Body of pancreas (tissue), 4 donors: ENCODE results near the gene FIBP. TPM values are rescaled to one million over a fixed set of nuclear protein-coding genes. Genes with fewer than 3 reads are reported as not detected.
A peak's percentile ranks its signal among the peaks of the same experiment; 100 is the strongest.

Source experiments
- ATAC-seq: fragments of 150-250 bp; one replicate; pipeline ENCODE4 v1.9.1; 2016
- DNase-seq, 4 donors: peaks; one replicate each; pipeline ENCODE4 v3.0.0-alpha.2; 2019
- H3K27ac ChIP-seq, 4 donors: fragments of 200-600 bp; sonication (generic); 1 replicate in 3 of 4; 2 replicates in 1 of 4; pipeline versions ENCODE4 v1.5.1 to v1.6.1; 2016 to 2019; ENCODE audit warnings: mild to moderate bottlenecking in 1 of 4, mixed read lengths in 1 of 4, moderate library complexity in 1 of 4
- H3K27me3 ChIP-seq, 2 donors: fragments of 200-600 bp; sonication (generic); one replicate each; pipeline ENCODE4 v1.6.0; 2016; ENCODE audit warnings: mild to moderate bottlenecking in 1 of 2
- H3K36me3 ChIP-seq, 2 donors: fragments of 200-600 bp; sonication (generic); replicated peaks in 1 of 2; 2 replicates each; pipeline ENCODE4 v1.5.1; 2016; ENCODE audit warnings: low read depth in 2 of 2; ENCODE audit not compliant: insufficient read depth in 1 of 2
- H3K4me1 ChIP-seq: fragments of 200-600 bp; sonication (generic); one replicate; pipeline ENCODE4 v1.6.0; 2016
- H3K4me3 ChIP-seq, 2 donors: fragments of 200-600 bp; sonication (generic); 1 replicate in 1 of 2; 2 replicates in 1 of 2; pipeline ENCODE4 v1.5.1; 2016 to 2019
- H3K9me3 ChIP-seq, 3 donors: fragments of 200-600 bp; sonication (generic); 1 replicate in 2 of 3; 2 replicates in 1 of 3; pipeline ENCODE4 v1.5.1; 2016
- POLR2A ChIP-seq, 3 donors: fragments of 450-650 bp; IDR thresholded peaks; one replicate each; pipeline ENCODE4 v1.6.1; 2016; ENCODE audit warnings: antibody characterized with exemption in 3 of 3, mild to moderate bottlenecking in 2 of 3
- WGBS, 2 donors: methylation state at CpG; one replicate each; pipeline ENCODE4 v1.1.5; 2017; 5-methylcytosine and 5-hydroxymethylcytosine counted together
- intact Hi-C: fragments of 100-400 bp; cut with DNase I; formaldehyde crosslinking; loops from one replicate; pipeline ENCODE4 v1.15.1; 2023
- total RNA-seq, 2 donors: library from RNA; depleted of rRNA; stranded (reverse); fragments of >200 nt; gene quantifications; one replicate each; pipeline ENCODE4 v1.1.0, GENCODE V29; 2016
- TF ChIP-seq, protein P1 (sequence below), 7 experiments: fragments of 450-650 bp in 4 of 7; fragments of 200-600 bp in 3 of 7; sonication (generic) in 3 of 7; IDR thresholded peaks; one replicate each; pipeline ENCODE4 v1.5.1; 2016 to 2019; ENCODE audit warnings: antibody characterized with exemption in 7 of 7

FIBP gene
- total RNA-seq, 2 donors from 2014 or later = 40.2 to 49.5 TPM

DNA sequence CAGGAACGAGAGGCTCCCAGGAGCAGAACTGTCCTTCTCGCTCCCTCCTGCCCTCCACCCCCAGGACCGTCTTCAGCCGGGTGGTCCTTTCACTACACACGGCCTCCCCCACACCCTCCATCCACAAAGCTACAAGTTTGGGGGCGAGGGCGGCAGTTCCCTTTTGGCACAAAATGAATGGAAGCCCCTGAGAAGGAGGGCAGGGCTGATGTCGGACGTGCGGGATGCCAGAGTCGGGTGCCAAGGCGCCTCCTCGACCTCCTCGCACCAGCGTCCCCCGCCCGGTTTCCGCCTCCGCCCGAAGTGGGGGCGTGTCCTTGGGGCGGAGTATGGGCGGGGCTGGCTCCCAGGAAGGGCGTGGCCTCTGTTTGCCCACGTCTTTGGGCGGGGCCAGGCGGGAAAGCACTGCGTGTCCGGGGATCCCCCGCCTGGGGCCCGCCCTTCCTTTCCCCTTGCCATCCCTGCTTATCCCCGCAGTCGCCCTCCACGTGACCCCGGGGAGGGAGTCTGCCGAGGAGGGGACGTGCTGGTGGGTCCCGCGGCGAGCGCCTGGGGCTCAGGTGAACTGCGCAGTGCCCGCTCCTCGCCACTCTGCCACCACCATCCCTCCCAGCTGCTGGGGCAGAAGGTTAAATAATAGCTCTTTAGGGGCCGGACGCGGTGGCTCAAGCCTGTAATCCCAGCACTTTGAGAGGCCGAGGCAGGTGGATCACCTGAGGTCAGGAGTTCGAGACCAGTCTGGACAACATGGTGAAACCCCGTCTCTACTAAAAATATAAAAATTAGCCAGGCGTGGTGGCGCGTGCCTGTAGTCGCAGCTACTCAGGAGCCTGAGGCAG lies 14.7 kb downstream of the FIBP start:
- intact Hi-C loops = no loop called here
- peaks cover 25% of the 10 kb centered on the region for H3K4me1 ChIP-seq
- DNase-seq (peak; percentile 95 to 98 (median 96)), ATAC-seq (peak; percentile 94)
- TF ChIP-seq POLR2A (IDR thresholded peaks at IDR 0.05) = peak; percentile 38 to 83 (median 72)
- TF ChIP-seq, protein P1, sequence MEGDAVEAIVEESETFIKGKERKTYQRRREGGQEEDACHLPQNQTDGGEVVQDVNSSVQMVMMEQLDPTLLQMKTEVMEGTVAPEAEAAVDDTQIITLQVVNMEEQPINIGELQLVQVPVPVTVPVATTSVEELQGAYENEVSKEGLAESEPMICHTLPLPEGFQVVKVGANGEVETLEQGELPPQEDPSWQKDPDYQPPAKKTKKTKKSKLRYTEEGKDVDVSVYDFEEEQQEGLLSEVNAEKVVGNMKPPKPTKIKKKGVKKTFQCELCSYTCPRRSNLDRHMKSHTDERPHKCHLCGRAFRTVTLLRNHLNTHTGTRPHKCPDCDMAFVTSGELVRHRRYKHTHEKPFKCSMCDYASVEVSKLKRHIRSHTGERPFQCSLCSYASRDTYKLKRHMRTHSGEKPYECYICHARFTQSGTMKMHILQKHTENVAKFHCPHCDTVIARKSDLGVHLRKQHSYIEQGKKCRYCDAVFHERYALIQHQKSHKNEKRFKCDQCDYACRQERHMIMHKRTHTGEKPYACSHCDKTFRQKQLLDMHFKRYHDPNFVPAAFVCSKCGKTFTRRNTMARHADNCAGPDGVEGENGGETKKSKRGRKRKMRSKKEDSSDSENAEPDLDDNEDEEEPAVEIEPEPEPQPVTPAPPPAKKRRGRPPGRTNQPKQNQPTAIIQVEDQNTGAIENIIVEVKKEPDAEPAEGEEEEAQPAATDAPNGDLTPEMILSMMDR (IDR thresholded peaks at IDR 0.05) = peak in 2 of 7 experiments; percentile 5
- H3K36me3 ChIP-seq = no peaks in the 10 kb centered on the region
- H3K4me3 ChIP-seq = no peak overlapping the region
- no peaks in the 10 kb centered on the region for H3K9me3 ChIP-seq
- WGBS, 2 donors = 5 to 12% methylated on average over 33 to 53 of the region's 54 CpGs
- H3K27me3 ChIP-seq = no peaks in the 10 kb centered on the region
- peak overlapping the region; percentile 68 to 81 (median 78) for H3K27ac ChIP-seq

DNA sequence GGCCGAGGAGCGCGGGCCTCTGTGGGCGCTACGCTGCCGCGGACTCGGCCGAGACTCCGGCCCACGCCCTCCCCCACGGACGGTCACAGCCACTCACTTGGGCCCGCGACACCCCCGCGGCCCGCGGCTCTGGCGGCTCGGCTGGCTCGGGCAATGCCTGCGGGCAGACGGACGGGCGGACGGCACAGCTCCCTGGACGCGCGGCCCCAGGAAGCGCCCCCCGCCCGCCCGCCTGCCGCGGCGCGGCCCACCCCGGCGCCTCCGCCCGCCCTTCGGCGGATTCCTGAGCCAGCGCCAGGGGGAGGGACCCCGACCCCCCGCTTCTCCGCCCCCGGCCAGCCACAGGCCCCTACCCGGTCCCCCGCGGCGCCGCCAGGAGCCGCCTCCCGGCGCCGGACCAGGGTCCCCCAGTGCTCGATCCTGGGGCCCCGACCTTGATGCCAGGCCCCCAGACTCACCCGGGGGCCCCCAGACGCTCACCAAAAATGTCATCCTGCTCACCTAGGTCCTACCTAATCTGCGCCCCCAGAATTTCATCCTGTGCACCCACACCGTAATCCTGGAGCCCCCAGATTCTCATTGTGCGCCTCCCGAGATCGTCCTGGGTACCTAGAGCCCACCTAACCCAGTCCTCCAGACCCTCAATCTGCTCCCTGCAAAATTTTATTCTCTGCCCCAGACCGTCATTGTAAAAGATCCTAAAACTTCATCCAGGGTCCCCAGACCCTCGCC lies 15.5 kb downstream of the FIBP start, which contains the start of gene EFEMP2:
TSS of gene EFEMP2 (minus strand) at position 215 of the 732 bp plus-strand sequence. CDS start 446 bp downstream, outside the sequence.
- Histone ChIP-seq H3K9me3 (no peaks in the 10 kb centered on the region), H3K36me3 (no peaks in the 10 kb centered on the region), H3K4me3 (no peak within 1 kb of the TSS), H3K27ac (peak within 1 kb of the TSS; percentile 68 to 81 (median 78)), H3K27me3 (no peaks in the 10 kb centered on the region), H3K4me1 (peaks cover 25% of the 10 kb centered on the region)
- no peak for TF ChIP-seq POLR2A (IDR thresholded peaks at IDR 0.05)
- TF ChIP-seq, protein P1 (IDR thresholded peaks at IDR 0.05) = no peak
- ATAC-seq (peak; percentile 16), DNase-seq (peak in 2 of 4 donors; percentile 39 to 41)
- intact Hi-C loops = no loop called here
- 4 to 5% methylated on average over 9 to 19 of the region's 69 CpGs for WGBS, 2 donors

DNA sequence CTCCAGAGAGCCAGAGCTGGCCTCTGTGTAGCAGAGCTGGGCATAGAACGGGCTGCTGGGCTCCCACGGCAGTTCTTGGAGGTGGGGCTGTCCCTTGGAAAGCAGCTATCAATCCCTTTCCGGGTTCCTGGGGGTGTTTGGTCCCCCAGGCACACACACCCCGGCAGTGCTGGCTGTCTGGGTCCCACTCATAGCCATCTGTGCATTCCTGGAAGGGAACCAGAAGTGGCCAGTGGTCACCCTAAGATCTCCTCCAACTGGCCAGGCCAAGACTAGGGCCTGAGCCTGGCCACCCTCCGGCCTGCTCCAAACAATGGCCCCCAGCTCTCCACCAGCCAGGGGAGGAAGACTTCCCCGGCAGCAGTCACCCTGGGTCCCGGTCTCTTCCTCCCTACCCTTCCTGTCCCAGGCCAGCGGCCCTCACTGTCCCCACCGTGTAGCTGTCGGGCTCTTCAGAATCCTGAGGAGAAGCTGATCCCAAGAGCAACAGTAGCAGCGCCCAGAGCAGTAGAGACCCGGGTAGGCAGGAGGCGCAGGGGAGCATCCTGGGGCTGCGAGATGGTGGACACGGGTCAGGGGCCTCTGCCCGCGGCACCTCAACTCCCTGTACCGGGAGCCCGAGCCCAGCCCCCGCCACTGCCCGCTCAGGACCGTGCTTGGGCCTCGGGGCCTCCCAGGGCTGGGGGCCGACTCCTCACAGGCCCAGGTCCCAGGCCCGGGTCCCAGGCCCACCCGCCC lies 16.3 kb downstream of the FIBP start:
- Histone ChIP-seq H3K9me3 (no peaks in the 10 kb centered on the region), H3K27ac (peak overlapping the region; percentile 68 to 81 (median 78)), H3K36me3 (no peaks in the 10 kb centered on the region), H3K4me3 (no peak overlapping the region), H3K4me1 (peaks cover 25% of the 10 kb centered on the region), H3K27me3 (no peaks in the 10 kb centered on the region)
- DNase-seq = no peak
- intact Hi-C loops = no loop called here
- WGBS, 2 donors = 53 to 74% methylated on average over 6 to 16 of the region's 26 CpGs
- peak; percentile 1 for ATAC-seq
- no peak for TF ChIP-seq POLR2A (IDR thresholded peaks at IDR 0.05)
- TF ChIP-seq, protein P1 (IDR thresholded peaks at IDR 0.05) = no peak

DNA sequence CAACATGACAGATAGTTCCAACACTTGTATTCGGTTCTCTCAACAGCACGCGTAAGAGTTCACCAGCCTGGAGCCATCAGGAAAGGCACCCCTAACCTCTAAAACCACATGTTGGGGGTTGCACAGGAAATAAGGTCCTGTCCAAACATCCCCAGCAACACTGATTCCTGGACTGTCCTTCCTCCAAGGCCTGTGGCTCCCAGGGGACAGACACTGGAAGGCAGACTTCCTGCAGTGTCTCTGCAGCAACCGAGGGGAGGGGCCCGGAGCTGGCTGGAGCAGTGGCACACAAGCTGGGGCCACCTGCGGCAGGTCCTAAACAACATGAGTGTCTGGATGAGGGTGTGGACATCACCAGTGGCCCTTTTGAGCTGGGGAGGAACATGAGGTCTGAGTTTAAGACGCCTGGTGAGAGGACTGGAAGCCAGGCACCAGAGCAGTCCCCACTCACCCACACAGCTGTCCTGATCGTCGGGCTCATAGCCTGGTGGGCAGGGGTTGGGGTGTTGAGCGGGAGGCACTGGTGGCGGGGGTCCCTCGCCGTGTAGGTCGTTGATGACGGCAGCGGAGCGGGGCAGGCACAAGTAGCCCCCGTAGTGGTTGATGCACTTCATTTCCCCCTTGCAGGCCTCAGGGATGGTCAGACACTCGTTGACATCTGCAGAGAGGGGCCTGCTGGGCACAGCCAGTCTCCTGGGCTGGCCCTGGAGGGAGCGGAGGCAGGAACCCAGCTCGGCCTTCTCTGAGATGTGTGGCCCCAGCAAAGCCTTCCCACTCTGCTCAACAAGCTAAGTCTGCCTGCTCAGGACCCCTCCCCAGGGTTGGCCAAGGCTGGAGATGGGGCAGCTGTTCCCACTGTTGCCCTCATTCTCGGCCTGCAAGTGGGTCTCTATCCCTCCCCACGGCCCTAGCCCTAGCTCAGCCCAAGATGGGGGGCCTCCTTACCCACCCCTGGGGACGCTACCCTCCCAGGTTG lies 17.3 kb downstream of the FIBP start:
- no peaks in the 10 kb centered on the region for H3K9me3 ChIP-seq
- H3K36me3 ChIP-seq = peaks cover 0 to 1% of the 10 kb centered on the region in 2 donors
- ATAC-seq (no peak), DNase-seq (peak in 1 of 4 donors; percentile 24)
- peaks cover 25% of the 10 kb centered on the region for H3K4me1 ChIP-seq
- H3K27me3 ChIP-seq = no peaks in the 10 kb centered on the region
- no peak overlapping the region for H3K4me3 ChIP-seq
- intact Hi-C loops = no loop called here
- no peak for TF ChIP-seq POLR2A (IDR thresholded peaks at IDR 0.05)
- TF ChIP-seq, protein P1 (IDR thresholded peaks at IDR 0.05) = no peak
- H3K27ac ChIP-seq = peak overlapping the region in 2 of 4 donors; percentile 77 to 80
- WGBS, 2 donors = 71 to 74% methylated on average over 20 to 24 of the region's 24 CpGs
